H9 (cell line): ENCODE results near the gene GNPAT. TPM values are rescaled to one million over a fixed set of nuclear protein-coding genes. Genes with fewer than 3 reads are reported as not detected.

Experiments used
- DNase-seq: peaks from one replicate; pipeline ENCODE4 v3.0.0-alpha.2; 2017
- H2AFZ ChIP-seq: one replicate; pipeline ENCODE4 v1.6.1; 2013; ENCODE audit warnings: mild to moderate bottlenecking, low read length, control low read depth, moderate library complexity
- H2AK5ac ChIP-seq: 2 replicates; pipeline ENCODE4 v1.6.1; 2013; ENCODE audit warnings: low read length, control low read depth, mixed read lengths; ENCODE audit not compliant: insufficient read length
- H2BK120ac ChIP-seq: one replicate; pipeline ENCODE4 v1.6.1; 2013; ENCODE audit warnings: low read depth, mild to moderate bottlenecking, low read length, control low read depth, inconsistent platforms; ENCODE audit not compliant: poor library complexity, severe bottlenecking
- H2BK12ac ChIP-seq: 2 replicates; pipeline ENCODE4 v1.6.1; 2013; ENCODE audit warnings: low read length, control low read depth, mixed read lengths, low read depth; ENCODE audit not compliant: insufficient read length
- H2BK15ac ChIP-seq: 2 replicates; pipeline ENCODE4 v1.6.1; 2013; ENCODE audit warnings: low read depth, low read length, control low read depth
- H2BK20ac ChIP-seq: one replicate; pipeline ENCODE4 v1.6.1; 2013; ENCODE audit warnings: low read depth, mild to moderate bottlenecking, low read length, control low read depth, inconsistent platforms; ENCODE audit not compliant: poor library complexity, severe bottlenecking
- H2BK5ac ChIP-seq: 2 replicates; pipeline ENCODE4 v1.6.1; 2013; ENCODE audit warnings: low read length, control low read depth, mixed read lengths; ENCODE audit not compliant: insufficient read length
- H3K14ac ChIP-seq: 2 replicates; pipeline ENCODE4 v1.6.1; 2013; ENCODE audit warnings: low read length, control low read depth; ENCODE audit not compliant: insufficient read depth
- H3K18ac ChIP-seq: 2 replicates; pipeline ENCODE4 v1.6.1; 2013; ENCODE audit warnings: low read depth, mild to moderate bottlenecking, mixed read lengths, low read length, control low read depth; ENCODE audit not compliant: insufficient read length
- H3K23ac ChIP-seq: 2 replicates; pipeline ENCODE4 v1.6.1; 2013; ENCODE audit warnings: low read length, control low read depth, mixed read lengths, low read depth; ENCODE audit not compliant: insufficient read length
- H3K23me2 ChIP-seq: 2 replicates; pipeline ENCODE4 v1.6.1; 2013; ENCODE audit warnings: low read depth, mild to moderate bottlenecking, mixed read lengths, low read length, control low read depth; ENCODE audit not compliant: insufficient read length, poor library complexity, severe bottlenecking
- H3K27ac ChIP-seq: 2 replicates; pipeline ENCODE4 v1.5.1; 2013; ENCODE audit warnings: low read length, control low read depth, mixed read lengths, low read depth; ENCODE audit not compliant: insufficient read length
- H3K27me3 ChIP-seq: 2 replicates; pipeline ENCODE4 v1.6.1; 2013; ENCODE audit warnings: low read length, control low read depth, inconsistent platforms; ENCODE audit not compliant: insufficient read depth
- H3K4ac ChIP-seq: 2 replicates; pipeline ENCODE4 v1.6.1; 2013; ENCODE audit warnings: low read depth, mild to moderate bottlenecking, control low read depth, inconsistent platforms, low read length, moderate library complexity
- H3K4me1 ChIP-seq: 2 replicates; pipeline ENCODE4 v1.6.1; 2013; ENCODE audit warnings: low read length, control low read depth, inconsistent platforms; ENCODE audit not compliant: insufficient read depth
- H3K4me2 ChIP-seq: 2 replicates; pipeline ENCODE4 v1.6.1; 2013; ENCODE audit warnings: low read length, control low read depth, mixed read lengths; ENCODE audit not compliant: insufficient read length, insufficient read depth
- H3K56ac ChIP-seq: 2 replicates; pipeline ENCODE4 v1.6.1; 2013; ENCODE audit warnings: low read depth, mild to moderate bottlenecking, mixed read lengths, low read length, control low read depth; ENCODE audit not compliant: insufficient read length
- H3K79me1 ChIP-seq: 2 replicates; pipeline ENCODE4 v1.6.1; 2013; ENCODE audit warnings: low read depth, mild to moderate bottlenecking, moderate library complexity, low read length, control low read depth, inconsistent platforms; ENCODE audit not compliant: insufficient read depth, poor library complexity, severe bottlenecking
- H3K79me2 ChIP-seq: 2 replicates; pipeline ENCODE4 v1.6.1; 2013; ENCODE audit warnings: low read length, control low read depth, inconsistent platforms; ENCODE audit not compliant: insufficient read depth
- H3K9ac ChIP-seq: 2 replicates; pipeline ENCODE4 v1.6.1; 2013; ENCODE audit warnings: low read length, control low read depth, mixed read lengths; ENCODE audit not compliant: insufficient read length; ENCODE audit errors: extremely low read depth
- H3K9me3 ChIP-seq: one replicate; pipeline ENCODE4 v1.6.1; 2013; ENCODE audit warnings: low read depth, low read length, inconsistent platforms; ENCODE audit not compliant: control insufficient read depth
- H3T11ph ChIP-seq: one replicate; pipeline ENCODE4 v1.6.1; 2013; ENCODE audit warnings: mild to moderate bottlenecking, low read length, control low read depth, inconsistent platforms
- H4K20me1 ChIP-seq: one replicate; pipeline ENCODE4 v1.6.1; 2013; ENCODE audit not compliant: control insufficient read depth, insufficient read length, insufficient read depth
- H4K5ac ChIP-seq: 2 replicates; pipeline ENCODE4 v1.6.1; 2013; ENCODE audit warnings: low read depth, mild to moderate bottlenecking, mixed read lengths, low read length, control low read depth; ENCODE audit not compliant: insufficient read length
- H4K8ac ChIP-seq: replicated peaks from 2 replicates; pipeline ENCODE4 v1.6.1; 2013; ENCODE audit warnings: low read length, control low read depth, mixed read lengths, low read depth; ENCODE audit not compliant: insufficient read length
- H4K91ac ChIP-seq: 2 replicates; pipeline ENCODE4 v1.6.1; 2013; ENCODE audit warnings: low read depth, mild to moderate bottlenecking, moderate library complexity, mixed read lengths, low read length, control low read depth; ENCODE audit not compliant: insufficient read length
- H3K27ac Mint-ChIP-seq, 3 experiments: 2 replicates in 2 of 3; 3 replicates in 1 of 3; pipeline ENCODE4 v1.8.0; 2020 to 2021; ENCODE audit warnings: mixed read lengths in 3 of 3, mild to moderate bottlenecking in 1 of 3, moderate library complexity in 1 of 3
- H3K27me3 Mint-ChIP-seq: 2 replicates; pipeline ENCODE4 v1.8.0; 2021; ENCODE audit warnings: low read depth, mild to moderate bottlenecking, moderate library complexity, mixed read lengths
- H3K36me3 Mint-ChIP-seq, 3 experiments: 2 replicates in 2 of 3; 3 replicates in 1 of 3; pipeline ENCODE4 v1.8.0; 2020 to 2021; ENCODE audit warnings: low read depth in 3 of 3, mixed read lengths in 3 of 3; ENCODE audit not compliant: insufficient read depth in 1 of 3
- H3K4me1 Mint-ChIP-seq, 2 experiments: 2 replicates each; pipeline ENCODE4 v1.8.0; 2020; ENCODE audit warnings: mixed read lengths in 2 of 2
- H3K4me3 Mint-ChIP-seq, 2 experiments: 2 replicates in 1 of 2; 3 replicates in 1 of 2; pipeline ENCODE4 v1.8.0; 2020 to 2021; ENCODE audit warnings: mild to moderate bottlenecking in 2 of 2, mixed read lengths in 2 of 2, moderate library complexity in 1 of 2
- H3K9me3 Mint-ChIP-seq, 2 experiments: 2 replicates in 1 of 2; 3 replicates in 1 of 2; pipeline ENCODE4 v1.8.0; 2020; ENCODE audit warnings: mild to moderate bottlenecking in 2 of 2, mixed read lengths in 2 of 2, moderate library complexity in 1 of 2
- CTCF ChIP-seq: fragments of 200-600 bp; sonication (generic); conservative IDR thresholded peaks from 3 replicates; pipeline ENCODE4 v1.8.0; 2021; ENCODE audit warnings: antibody characterized with exemption, mild to moderate bottlenecking
- WGBS: extraction: QIAGEN DNeasy Blood & Tissue Kit; methylation state at CpG from one replicate; pipeline ENCODE4 v1.1.7; 2013; ENCODE audit warnings: missing lambda C conversion rate, low lambda C conversion rate, mixed read lengths; ENCODE audit not compliant: insufficient read length; ENCODE audit errors: extremely low coverage; 5-methylcytosine and 5-hydroxymethylcytosine counted together
- total RNA-seq: library from RNA; stranded (reverse); gene quantifications from 2 replicates; pipeline ENCODE4 v1.2.1, GENCODE V29; 2021

Gene GNPAT
- total RNA-seq, 1 experiment from 2014 or later = 38.1 TPM

- Histone ChIP-seq H2AK5ac (no peak overlapping the region), H4K5ac (no peak overlapping the region), H3K23me2 (peaks cover 14% of the 10 kb centered on the region), H2BK15ac (no peak overlapping the region), H2BK5ac (no peak overlapping the region), H3K23ac (no peak overlapping the region), H3K9ac (no peak overlapping the region), H3K4me2 (no peak overlapping the region), H3T11ph (no peak overlapping the region), H3K79me2 (no peaks in the 10 kb centered on the region), H4K20me1 (no peaks in the 10 kb centered on the region), H2AFZ (no peak overlapping the region), H2BK20ac (no peak overlapping the region), H3K18ac (no peak overlapping the region), H3K56ac (no peak overlapping the region), H2BK12ac (no peak overlapping the region), H3K27ac (no peak overlapping the region), H4K8ac (no peak overlapping the region), H3K27me3 (no peaks in the 10 kb centered on the region), H3K9me3 (no peaks in the 10 kb centered on the region), H3K4me1 (no peaks in the 10 kb centered on the region), H3K79me1 (no peaks in the 10 kb centered on the region), H3K14ac (no peak overlapping the region), H3K4ac (no peak overlapping the region), H4K91ac (no peak overlapping the region), H2BK120ac (no peak overlapping the region)
- Mint-ChIP-seq H3K4me1 (peaks cover 17 to 18% of the 10 kb centered on the region in 2 experiments), H3K27ac (no peak overlapping the region), H3K4me3 (no peak overlapping the region), H3K27me3 (no peaks in the 10 kb centered on the region), H3K36me3 (peaks cover 0 to 19% (median 15%) of the 10 kb centered on the region in 3 experiments; a peak in 5 of 7 replicates), H3K9me3 (no peaks in the 10 kb centered on the region)
- TF ChIP-seq CTCF = no peak
- no peak for DNase-seq
- WGBS = no CpG with 5 or more reads among the region's 1 CpG
Observed at GRCh38 chr1:231238298-231238697, 2.7 kb upstream of the GNPAT start.
